ENCODE data around the gene LTK. TPM values are rescaled to one million over a fixed set of nuclear protein-coding genes. Genes with fewer than 3 reads are reported as not detected.

The LTK gene
- total and polyA plus RNA-seq, 8 donors: 1.6 to 4.0 (median 2.5) TPM

- H3K27ac ChIP-seq: no peak overlapping the region
- H3K36me3 ChIP-seq: peaks cover 0 to 14% of the 10 kb centered on the region in 2 donors
- peaks cover 0 to 27% of the 10 kb centered on the region in 2 donors for H3K27me3 ChIP-seq
- no peak overlapping the region for H3K4me3 ChIP-seq
- no peak for DNase-seq
- no peak for TF ChIP-seq CTCF (IDR thresholded peaks at IDR 0.05)
- no peak for ATAC-seq
- no peaks in the 10 kb centered on the region for H3K9me3 ChIP-seq
- peaks cover under 1 to 3% of the 10 kb centered on the region in 2 donors for H3K4me1 ChIP-seq
- intact Hi-C loops (cut with DNase I): no loop called here
Observed at GRCh38 chr15:41487381-41487780, 26.2 kb downstream of the LTK start.

DNA sequence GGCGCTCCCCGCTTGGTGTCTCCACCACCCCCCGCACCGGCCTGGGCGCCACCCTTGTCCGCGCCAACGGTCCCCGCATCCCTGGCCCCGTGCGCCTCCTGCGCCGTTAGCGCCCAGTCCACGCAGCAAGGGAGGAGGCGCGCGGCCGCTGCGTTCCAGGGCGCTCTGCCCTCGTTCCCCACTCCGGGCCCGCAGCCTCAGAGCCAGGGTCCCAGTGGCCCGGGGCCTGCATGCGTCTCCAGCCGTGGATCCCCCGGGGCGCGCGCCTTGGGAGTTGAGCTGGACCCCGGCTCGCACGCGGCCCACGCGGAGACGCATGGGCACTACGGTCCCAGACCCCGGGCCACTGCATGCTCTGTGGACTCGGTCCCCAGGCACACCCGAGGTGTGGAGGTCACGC is 27.3 kb downstream of the LTK start:
- Histone ChIP-seq H3K4me1 (no peaks in the 10 kb centered on the region), H3K4me3 (no peak overlapping the region), H3K27ac (no peak overlapping the region), H3K36me3 (peaks cover 0 to 25% of the 10 kb centered on the region in 2 donors), H3K9me3 (no peaks in the 10 kb centered on the region), H3K27me3 (peaks cover 0 to 16% of the 10 kb centered on the region in 2 donors)
- TF ChIP-seq CTCF (IDR thresholded peaks at IDR 0.05): no peak
- DNase-seq (no peak), ATAC-seq (no peak)
- intact Hi-C loops (cut with DNase I): no loop called here

- DNase-seq (no peak), ATAC-seq (no peak)
- H3K36me3 ChIP-seq: peaks cover 0 to 37% of the 10 kb centered on the region in 2 donors
- TF ChIP-seq CTCF (IDR thresholded peaks at IDR 0.05): no peak
- H3K27me3 ChIP-seq: peaks cover 0 to 6% of the 10 kb centered on the region in 2 donors
- no peaks in the 10 kb centered on the region for H3K4me1 ChIP-seq
- no peak overlapping the region for H3K4me3 ChIP-seq
- intact Hi-C loops (cut with DNase I): no loop called here
- no peak overlapping the region for H3K27ac ChIP-seq
- H3K9me3 ChIP-seq: no peaks in the 10 kb centered on the region
Observed at GRCh38 chr15:41484937-41485625, 28.5 kb downstream of the LTK start.

DNA sequence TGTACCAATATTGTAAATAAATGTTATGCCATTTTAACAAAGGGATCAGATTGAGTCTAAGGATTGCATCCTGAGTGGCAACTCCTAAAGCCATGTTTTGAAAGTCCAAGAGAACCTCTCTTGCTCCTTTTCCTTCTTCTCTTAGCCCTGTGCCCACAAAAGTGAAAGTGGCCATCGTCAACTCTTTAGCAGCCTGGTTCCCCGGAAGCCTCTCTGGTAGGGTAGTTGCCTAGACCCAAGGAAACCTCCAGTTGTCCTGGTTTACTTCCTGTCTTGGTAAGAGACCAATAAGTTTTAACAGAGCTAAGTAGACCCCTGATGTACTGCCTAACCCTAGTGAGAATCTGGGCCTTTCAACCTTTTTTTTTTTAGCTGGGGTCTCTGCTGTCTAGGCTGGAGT is 30.1 kb downstream of the LTK start:
- TF ChIP-seq CTCF (IDR thresholded peaks at IDR 0.05): no peak
- Histone ChIP-seq H3K27ac (no peak overlapping the region), H3K27me3 (peaks cover 0 to 6% of the 10 kb centered on the region in 2 donors), H3K4me3 (no peak overlapping the region), H3K9me3 (no peaks in the 10 kb centered on the region), H3K4me1 (peaks cover 0 to 3% of the 10 kb centered on the region in 2 donors), H3K36me3 (peaks cover 0 to 53% of the 10 kb centered on the region in 2 donors)
- no peak for ATAC-seq
- DNase-seq: no peak
- intact Hi-C loops (cut with DNase I): no loop called here

DNA sequence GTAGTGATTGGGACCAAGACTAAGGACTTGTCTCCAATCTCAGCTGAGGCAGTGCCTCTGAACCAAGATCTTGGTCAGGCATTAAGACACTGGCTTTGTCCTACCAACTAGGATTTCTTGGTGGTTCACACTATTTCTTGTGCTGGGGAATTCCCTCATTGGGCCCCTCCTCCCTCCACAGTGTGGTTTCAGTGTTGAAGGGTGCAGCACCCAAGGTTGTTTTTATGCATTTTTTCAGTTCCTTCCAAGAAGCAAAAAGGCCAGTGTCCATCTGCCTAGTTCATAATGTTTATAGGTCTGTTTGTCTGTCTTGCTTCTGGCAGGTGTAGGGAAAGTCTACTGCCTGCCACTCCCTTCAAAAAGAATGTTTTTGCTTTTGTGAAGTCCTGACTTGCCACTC is 30.5 kb downstream of the LTK start:
- no peaks in the 10 kb centered on the region for H3K9me3 ChIP-seq
- H3K27me3 ChIP-seq: peaks cover 0 to 6% of the 10 kb centered on the region in 2 donors
- H3K4me3 ChIP-seq: no peak overlapping the region
- peaks cover 0 to 57% of the 10 kb centered on the region in 2 donors for H3K36me3 ChIP-seq
- TF ChIP-seq CTCF (IDR thresholded peaks at IDR 0.05): no peak
- DNase-seq (no peak), ATAC-seq (no peak)
- intact Hi-C loops (cut with DNase I): no loop called here
- peaks cover 0 to 3% of the 10 kb centered on the region in 2 donors for H3K4me1 ChIP-seq
- H3K27ac ChIP-seq: no peak overlapping the region
